GM21381 (cell line): ENCODE results near the gene DACT3.

Experiments
- ATAC-seq: cut with Tn5 transposase; IDR thresholded peaks from one replicate; pipeline ENCODE4 v1.9.1; 2021; ENCODE audit warnings: mild to moderate bottlenecking, moderate library complexity; ENCODE audit not compliant: unreplicated experiment

Gene DACT3

GRCh38 chr19:46670813-46671212 lies 9.8 kb upstream of the DACT3 start:
- no peak for ATAC-seq

DNA sequence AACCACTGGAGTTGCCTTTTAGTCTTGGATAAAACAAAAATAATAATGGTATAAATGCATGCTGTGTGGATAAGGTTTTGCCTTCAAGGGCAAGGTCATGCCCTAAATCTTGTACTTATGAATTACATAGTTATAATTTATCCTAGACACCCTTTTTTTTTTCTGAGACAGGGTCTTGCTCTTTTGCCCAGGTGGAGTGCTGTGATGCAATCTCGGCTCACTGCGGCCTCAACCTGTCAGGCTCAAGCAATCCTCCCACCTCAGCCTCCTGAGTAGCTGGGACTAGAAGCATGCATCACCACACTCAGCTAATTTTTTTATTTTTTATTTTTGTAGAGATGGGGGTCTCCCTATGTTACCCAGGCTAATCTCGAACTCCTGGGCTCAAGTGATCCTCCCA lies 7.7 kb upstream of the DACT3 start:
- no peak for ATAC-seq

GRCh38 chr19:46665072-46665471 lies 4.1 kb upstream of the DACT3 start:
- ATAC-seq = no peak

DNA sequence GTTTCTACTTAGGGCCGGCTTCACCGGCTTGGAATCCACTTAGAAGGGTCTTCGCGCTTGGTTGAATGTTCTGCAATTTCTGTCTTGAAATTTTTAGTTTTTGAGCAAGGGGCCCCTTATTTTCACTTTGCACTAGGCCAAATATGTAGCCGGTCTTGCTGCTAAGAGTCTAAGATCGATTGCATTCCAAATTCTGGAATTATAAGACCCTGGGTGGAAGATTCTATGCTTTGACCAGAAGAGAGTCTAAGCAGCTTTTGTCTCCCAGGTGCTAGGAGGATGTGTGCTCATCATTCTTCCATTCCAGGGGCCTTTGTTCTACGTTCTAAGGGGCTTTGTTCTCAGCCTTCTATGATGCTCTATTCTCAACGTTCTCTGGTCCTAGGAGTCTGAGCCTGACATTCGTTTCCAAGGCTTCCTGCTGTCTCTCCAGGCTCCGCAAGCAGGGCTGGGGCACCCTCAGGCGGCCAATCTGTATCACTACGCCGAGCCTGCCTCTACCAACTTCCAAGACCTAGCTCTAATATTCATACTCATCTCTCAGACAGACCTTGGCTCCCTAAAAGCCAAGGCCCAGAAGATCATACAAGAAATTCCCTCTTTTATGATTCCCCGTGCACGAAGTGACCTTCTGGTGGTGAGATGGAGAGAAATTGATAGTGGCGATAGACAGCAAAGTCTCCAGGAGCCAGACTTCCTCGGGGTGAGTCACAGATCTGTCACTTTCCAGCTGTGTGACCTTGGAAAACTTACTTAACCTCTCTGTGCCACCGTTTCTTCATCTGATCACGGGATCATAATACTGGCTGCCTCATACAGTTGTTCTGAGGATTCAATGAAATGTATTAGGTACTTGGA lies 982 bp upstream of the DACT3 start:
- no peak for ATAC-seq

- ATAC-seq = peak; percentile 4
Measured at GRCh38 chr19:46660551-46661019, 397 bp downstream of the DACT3 start.

DNA sequence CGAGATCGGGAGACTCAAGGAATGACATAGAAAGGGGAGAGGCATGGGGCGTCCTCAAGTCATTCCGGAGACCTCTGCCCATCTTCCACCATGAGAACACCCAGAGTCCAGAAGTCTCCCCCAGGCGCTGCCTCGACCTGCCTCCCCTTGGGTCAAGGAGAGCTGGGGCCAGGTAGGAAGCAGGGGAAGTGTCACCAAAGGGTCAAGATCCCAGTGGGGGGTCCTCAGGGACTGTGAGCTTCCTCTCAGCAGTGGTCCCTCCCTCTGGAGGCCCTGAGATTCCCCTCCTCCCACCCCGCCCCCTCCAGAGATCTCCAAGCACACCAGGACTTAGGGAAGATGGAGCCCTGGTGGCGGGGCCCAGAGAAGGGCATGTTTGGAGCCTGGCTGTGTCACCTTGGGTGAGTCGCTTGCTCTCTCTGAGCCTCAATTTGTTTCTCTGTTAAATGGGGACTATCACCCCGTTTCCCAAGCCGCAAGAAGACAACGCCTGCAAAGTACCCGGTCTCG lies 919 bp downstream of the DACT3 start:
- ATAC-seq = no peak

- ATAC-seq = no peak
Measured at GRCh38 chr19:46659151-46660007, 1.6 kb downstream of the DACT3 start.

DNA sequence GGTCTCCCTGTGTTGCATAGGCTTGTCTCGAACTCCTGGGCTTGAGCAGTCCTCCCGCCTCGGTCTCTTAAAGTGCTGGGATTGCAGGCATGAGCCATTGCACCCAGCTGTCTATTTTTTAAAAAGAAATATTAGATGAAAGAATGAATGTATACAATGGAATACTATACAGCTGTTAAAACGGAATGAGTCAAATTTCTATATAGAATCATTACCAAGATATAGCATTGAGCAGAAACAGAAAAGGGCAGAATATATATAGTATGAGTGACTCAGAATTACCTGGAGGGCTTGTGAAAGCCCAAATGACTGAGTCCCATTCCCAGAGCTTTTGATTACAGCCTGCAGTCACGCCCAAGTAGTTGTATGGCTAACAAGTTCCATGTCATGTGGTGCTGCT lies 4.4 kb downstream of the DACT3 start:
- no peak for ATAC-seq

DNA sequence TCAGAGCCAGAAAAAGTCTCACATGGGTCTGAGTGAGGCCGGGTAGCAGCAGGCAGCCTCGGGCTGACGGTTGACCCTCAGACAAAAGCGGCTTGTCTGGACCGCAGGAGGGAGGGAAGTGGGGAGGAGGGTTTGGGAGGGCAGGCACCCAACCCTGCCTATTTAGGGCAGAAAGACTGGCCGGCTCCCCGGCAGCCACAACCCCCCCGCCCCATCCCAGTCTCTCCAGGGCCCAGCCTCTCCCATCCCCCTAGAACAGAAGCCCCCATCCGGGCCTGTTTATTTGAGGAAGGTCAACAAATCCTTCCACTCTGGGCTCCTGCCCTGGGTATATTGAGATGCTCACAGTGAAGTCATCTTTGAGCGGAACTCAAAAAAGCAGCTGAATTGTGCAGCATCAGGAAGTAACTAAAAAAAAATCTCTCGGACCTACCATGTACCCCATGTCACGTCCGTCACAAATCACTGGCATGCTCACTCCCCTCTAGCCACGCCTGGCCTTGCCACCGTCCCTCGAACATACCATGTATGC lies 6.3 kb downstream of the DACT3 start:
- no peak for ATAC-seq

GRCh38 chr19:46650445-46650844 lies 10.5 kb downstream of the DACT3 start:
- ATAC-seq = no peak

DNA sequence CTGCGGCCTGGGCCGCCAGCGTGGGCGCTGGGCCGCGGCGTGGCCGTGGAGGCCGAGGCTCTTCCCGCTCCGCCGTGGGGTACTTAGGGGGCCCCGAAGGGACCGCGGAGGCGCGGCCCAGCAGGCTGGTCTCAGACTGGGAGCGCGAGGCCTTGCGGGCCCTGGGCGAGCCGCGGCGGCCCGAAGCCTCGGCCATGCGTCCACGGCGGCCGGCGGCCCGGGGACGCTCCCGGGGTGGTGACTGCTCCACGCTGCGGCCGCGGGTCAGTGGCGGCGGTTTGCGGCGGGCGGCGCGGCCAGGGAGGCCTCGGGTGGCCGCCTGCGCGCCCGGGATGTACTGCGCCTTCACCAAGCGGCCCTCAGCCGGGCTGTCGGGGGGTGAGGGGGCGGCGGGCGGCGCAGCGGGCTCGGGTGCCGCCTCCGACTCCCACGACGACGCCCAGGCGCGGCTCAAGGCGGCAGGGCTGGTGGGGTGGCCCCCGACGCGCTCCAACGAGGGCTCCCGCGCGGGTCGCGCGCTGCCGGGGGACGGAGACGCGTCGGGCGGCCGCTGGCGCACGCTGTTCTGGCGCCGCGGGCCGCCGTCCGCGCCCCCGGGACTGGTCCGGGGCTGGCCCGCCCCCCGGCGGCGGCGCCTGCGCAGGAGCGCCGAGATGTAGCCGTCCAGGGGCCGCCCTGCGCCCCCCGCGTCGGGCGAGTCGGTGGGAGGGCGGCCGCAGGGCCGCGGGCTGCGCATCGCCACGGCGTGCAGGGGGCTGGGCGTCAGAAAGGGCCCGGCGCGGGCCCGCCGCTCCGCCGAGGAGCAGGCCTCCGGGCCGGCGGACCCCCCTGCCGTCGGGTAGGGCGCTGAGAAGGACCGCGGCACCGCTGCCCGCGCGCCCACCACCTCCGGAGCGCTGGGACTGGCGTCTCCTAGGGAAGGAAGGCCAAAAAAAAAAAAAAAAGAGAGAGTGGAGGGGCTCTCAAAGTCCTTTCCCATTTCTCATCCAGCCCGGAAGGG lies 11.7 kb downstream of the DACT3 start:
- ATAC-seq = no peak

DNA sequence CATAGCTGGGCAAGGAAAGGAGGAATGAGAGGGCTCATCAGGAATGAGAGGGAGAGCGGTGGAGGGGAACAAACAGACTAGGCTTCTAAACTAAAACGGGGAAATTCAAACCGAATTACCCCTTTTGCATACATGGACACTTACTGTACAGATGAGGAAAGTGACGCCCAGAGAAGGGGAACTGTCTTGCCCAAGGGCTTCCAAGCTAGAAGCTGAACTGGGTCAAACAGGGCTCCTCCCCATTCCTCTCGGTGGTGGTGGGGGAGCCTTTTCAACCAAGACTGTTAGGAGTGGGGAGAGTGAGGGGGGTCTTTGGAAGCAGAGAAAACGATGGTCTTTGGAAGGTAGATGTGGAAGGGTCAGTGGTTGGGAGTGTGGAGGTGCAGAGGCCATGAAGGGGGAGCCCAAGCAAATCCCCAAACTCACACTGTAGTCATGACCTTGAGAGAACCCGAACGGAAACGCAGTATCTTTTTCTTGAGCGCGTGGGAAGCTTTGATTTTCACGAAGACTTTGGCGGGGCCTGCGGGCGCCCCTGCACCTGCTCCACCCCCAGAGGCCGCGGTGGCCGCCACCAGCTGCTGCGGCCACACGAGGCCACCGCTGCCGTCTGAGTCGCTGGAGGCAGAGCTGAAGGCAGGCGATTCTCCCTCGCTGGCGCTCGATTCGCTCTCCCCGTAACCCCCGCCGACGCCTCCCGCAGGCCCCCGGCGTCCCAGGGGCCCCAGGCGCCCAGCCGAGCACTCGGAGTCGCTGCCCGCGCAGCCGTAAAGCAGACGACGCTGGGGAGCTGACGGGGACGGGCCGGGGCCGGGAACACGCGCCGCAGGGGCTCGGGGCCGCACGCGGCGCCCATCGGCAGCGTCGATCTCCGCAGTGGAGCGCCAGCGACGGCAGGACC lies 12.7 kb downstream of the DACT3 start:
- ATAC-seq = no peak

DNA sequence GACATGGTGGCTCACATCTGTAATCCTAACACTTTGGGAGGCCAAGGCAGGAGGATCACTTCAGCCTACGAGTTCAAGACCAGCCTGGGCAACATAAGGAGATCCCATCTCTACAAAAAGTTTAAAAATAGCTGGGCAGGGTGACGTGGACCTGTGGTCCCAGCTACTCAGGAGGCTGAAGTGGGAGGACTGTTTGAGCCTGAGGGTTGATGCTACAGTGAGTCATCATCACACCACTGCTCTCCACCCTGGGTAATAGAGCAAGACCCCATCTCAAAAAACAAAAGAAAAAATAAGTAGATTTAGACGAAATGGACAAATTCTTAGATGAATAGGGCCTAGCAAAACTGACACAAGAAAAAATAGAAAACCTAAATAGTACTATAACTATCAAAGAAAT lies 14.6 kb downstream of the DACT3 start:
- ATAC-seq = no peak

- no peak for ATAC-seq
Measured at GRCh38 chr19:46644720-46645119, 16.3 kb downstream of the DACT3 start.

DNA sequence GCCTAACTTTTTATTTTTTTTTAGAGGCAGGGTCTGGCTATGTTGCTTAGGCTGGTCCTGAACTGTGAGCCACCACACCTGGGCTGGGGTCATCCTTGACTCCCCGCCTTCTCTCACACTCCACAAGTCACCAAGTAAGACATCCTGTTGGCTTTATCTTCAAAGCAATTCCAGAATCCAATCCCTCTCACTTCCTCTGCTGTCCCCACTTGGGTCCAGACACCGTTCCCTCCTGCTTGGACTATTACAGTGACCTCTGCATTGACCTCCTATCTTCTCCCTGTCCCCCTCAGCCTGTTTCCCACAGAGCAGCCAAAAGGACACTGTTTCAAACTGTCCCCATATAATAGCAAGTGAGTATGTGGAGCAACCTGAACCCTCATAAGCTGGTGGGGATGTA lies 20.3 kb downstream of the DACT3 start:
- ATAC-seq = no peak

- no peak for ATAC-seq
Measured at GRCh38 chr19:46639358-46640182, 21.4 kb downstream of the DACT3 start.

- ATAC-seq = no peak
Measured at GRCh38 chr19:46637224-46637623, 23.8 kb downstream of the DACT3 start.
